NAMALWA (cell line): ENCODE results near the gene RHBDF1.
"Not testable (repeated sequence)": the region's sequence is repeated elsewhere in the genome, so short reads cannot be mapped to it uniquely, and the experiment has no call there.

ENCODE experiments used
- DNase-seq: peaks from one replicate; pipeline ENCODE4 v3.0.0-alpha.2; 2015; ENCODE audit warnings: low spot score

The RHBDF1 gene

DNA sequence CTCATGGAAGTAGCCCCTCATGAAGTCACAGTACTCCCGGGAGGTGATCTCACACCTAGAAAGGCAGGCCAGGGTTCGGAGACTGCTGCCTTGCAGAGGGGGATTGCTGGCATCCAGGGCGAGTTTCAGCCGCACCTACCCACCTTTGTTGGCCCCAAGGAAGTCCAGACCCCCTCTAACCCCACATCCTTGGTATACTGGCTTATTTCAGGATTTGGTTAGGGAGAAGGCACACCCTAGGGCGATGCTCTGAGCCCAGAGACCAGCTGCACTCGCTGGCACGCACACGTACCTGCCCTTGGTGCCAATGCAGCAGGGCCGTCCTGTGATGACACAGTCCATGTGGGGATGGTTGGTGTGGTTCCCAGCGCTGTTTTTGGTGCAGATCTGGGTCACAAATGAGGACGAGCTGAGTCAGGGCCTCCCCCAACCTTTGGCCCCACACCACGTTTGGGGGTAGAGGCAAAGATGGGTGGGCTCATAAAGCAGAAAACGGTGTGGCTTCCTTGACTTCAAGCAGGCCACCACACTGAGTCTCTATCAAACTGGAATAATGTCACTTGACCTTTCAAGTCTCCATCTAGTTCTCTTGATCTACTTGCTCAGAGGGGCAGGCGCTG lies 12.9 kb downstream of the RHBDF1 start:
- DNase-seq: no peak

DNA sequence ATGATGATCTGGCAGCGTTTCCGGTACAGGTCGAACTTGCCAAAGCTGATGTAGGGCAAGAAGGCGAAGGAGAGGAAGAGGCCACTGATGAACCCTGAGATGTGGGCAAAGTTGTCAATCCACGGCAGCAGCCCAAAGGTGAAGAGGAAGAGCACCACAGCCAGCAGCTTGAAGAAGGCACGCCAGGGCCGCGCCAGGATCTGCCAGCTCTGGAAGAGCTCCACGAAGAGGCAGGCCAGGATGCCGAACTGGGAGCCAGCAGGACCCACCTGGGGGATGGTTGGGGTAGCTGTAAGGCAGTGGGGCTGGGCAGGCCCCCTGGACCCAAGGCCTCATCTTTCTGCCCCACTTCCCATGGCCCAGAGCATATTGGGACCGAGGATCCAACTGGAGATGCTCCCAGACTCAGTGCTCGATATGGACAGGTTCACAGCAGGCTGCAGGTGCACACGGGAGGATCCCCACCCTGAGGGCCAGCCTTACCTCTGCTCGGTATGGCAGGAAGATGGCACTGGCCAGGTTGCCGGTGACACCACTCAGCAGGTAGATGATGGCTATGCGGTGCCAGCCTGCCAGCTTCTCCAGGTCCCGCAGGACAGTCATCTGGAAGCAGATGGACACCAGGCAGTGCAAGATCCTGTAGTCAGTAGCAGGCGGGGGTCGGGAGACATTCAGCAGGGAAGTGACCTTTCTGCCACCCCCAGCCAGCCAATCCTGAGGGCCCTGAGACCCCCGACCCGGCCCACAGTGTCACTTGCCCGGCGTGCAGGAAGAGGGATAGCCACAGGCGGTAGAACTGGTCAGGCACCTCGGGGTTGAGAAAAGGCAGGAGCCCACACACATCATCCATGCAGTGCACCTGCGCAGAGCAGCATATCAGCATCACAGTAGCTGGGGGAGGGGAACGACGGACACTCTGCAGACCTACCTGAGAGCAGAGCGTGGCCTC lies 13.7 kb downstream of the RHBDF1 start:
- no peak for DNase-seq

DNA sequence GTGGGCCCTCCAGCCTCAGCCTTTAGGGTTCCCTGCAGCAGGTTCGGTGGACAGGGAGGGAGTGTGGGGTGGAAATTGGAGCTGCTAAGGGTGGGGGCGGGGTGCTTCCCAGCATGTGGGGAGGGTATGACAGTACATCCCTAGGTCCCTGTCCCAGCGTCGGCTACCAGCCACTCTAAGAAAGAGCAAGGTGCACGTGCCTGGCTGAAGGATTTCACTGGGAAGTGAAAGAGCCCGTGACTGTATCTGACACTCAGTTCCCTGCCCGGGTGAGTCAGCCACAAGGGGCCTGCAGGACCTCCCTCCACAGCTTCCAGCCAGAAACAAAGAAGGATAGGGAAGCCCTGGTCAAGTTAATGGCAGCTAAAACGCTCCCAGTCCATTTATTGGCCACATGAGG lies 14.7 kb downstream of the RHBDF1 start:
- DNase-seq: no peak

DNA sequence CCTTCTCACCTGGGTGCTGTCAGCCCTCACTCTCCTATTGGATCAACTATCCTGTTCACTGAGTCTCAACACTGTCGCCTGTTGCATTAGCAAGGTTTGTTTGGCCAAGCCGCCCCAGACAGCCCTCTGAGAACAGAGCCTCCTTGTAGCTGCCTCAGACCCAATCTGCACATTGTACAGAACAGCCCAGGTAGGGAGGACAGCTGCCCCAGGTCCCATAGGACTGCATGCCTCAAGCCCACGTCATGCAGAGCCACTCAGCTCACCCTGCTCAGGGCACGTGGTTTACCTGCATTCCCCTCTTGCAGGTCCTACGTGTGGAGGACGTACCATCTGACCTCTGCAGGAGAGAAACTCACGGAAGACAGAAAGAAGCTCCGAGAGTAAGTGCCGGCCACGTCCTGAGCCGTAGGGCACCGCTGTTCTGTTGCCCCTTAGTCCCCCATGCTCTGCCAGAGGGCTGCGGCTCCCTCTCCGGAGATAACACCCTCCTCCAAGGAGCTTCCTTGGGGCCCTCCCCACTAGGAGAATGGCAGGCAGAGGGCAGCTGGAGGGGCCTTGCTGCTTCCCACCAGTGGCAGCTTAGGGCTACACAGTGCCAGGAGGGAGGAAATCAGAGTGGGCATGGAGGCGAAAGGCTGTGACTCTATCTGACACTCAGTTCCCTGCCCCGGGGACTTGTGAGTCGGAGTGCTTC lies 16.1 kb downstream of the RHBDF1 start:
- DNase-seq: no peak

DNA sequence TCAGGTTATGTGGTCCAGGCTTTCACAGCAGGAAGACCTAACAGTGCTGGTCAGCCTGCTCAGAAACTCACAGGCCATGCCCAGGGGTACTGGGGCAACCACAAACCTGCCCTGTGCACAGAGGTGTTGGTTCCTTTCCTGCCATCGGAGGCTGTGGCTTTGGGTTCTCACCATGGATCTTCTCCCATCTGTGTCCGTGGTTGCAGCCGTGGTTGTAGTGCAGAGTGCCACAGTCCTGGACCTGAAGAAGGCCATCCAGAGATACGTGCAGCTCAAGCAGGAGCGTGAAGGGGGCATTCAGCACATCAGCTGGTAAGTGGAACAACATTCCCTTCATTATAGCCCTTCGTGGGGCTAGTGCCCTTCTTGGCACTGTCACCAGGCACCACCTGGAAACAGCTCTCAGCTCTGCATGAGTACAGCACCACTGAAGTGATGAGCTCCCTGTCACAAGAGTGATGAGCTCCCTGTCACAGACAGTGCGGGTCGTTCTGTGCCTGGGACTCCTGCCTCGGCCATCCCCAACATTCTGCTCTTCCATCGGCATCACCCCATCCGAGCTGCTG lies 16.8 kb downstream of the RHBDF1 start:
- no peak for DNase-seq

DNA sequence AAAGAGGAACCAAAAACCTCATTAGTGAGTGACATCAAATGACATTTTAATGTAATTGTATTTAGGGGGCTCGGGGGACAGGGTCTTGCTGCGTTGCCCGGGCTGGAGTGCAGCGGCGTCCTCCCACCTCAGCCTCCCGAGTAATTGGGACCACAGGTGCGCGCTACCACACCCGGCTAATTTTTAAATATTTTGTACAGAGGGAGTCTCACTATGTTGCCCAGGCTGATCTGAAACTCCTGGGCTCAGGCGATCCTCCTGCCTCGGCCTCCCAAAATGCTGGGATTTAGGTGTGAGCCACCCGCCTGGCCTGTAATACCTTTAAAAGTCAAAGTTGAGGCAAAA lies 18.2 kb downstream of the RHBDF1 start:
- DNase-seq: no peak

DNA sequence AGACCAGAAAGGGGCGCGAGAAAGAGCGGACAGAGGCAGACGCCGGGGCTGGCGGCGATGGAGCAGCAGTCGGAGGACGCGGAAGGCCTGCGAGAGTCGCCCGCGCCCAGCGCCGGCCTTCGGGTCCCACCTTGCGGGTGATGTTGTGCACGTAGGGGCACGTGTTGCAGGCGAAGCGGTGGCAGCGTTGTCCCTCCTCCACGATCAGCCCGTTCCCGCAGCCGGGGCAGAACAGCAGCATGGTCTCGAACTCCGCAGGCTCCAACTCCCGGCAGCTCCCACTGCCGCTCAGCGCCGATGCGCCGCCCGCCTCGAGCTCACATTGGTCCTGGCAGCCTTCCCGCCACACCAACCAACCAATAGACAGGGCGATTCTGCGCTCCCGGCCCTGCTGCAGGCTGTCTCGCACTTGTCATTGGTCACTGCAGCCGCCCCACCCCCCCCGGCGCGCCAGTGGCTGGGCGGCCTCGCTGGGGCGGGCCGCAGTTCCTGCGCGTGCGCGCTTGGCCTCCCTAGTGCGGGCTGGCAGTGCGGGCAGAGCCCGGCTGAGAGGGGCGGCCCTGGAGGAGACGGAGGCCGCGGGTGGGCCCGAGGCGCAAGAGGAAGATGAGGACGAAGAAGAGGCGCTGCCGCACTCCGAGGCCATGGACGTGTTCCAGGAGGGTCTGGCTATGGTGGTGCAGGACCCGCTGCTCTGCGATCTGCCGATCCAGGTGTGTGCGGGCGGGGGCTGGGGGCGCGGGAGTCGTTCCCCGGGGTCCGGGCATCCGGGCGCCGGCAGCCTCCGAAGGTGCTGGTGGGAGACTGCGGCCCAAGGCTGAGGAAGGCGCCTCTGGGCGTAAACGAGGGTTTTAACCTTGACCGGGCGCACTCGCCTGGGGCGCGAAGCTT lies 18.8 kb downstream of the RHBDF1 start, which contains the start of the genes POLR3K and SNRNP25:
Gene POLR3K, minus strand, starts transcription at position 263 of the 891 bp plus-strand sequence. Its CDS starts 22 bp downstream, at position 241.
Gene SNRNP25, plus strand, starts transcription at position 483 of the 891 bp plus-strand sequence. Its CDS starts 189 bp downstream, at position 672.
- DNase-seq: peak; percentile 98

DNA sequence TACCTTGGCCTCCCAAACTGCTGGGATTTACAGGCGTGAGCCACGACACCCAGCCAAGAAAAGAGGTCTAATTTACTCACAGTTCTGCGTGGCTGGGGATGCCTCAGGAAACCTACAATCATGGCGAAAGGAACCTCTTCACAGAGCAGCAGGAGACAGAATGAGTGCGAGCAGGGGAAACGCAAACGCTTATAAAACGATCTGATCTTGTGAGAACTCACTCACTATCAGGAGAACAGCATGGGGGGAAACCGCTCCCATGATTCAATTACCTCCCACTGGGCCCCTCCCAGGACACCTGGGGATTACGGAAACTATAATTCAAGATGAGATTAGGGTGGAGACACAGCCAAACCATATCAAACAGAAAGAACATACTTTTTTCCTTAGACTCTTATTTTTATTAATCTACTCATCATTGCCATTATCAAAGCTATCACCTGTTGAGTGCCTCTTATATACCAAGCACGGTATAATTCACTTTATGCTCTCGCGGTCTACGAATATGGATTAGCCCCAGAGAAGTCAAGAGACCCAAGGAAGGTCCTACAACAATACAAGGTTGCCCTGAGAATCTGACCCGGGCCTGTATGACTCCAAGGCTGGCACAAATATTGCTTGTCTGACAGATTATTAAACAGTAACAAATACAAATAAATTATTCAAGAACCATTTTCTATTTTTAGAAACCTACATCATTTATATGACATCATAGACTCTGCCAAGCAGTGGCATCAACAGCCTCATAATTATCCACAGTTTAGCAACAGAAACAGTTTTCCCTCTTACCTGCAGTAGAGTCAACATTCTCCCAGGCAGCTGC lies 21.5 kb downstream of the RHBDF1 start:
- no peak for DNase-seq

DNA sequence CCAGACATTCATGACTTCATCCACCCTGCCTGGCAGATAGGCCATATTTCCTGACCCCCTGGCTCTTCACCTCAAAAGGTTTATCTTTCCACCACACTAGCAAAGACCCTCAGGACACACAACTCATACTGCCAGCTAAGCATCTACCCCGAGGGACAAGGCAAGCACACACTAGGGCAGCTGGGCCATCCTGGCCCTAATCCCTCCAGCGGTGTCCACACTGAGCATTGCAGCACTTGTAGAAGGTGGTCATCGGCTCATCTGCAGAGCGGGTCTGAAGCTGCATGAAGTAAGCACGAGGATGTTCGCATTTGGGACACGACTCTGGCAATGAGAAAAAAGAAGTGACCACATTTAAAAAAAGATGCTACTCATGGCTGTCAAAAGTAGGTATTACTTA lies 25.2 kb downstream of the RHBDF1 start:
- no peak for DNase-seq

DNA sequence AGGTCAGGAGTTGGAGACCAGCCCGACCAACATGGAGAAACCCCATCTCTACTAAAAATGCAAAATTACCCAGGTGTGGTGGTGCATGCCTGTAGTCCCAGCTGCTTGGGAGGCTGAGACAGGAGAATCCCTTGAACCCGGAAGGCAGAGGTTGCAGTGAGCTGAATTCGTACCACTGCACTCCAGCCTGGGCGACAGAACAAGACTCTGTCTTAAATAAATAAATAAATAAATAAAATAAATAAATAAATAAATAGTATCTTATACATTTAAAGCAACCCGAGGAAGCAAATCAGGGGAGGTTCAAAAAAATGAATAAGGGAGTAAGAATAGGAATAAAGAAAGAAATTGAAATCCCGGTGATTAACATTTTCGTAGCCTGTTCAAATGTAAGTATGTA lies 25.9 kb downstream of the RHBDF1 start:
- not testable (repeated sequence) for DNase-seq

DNA sequence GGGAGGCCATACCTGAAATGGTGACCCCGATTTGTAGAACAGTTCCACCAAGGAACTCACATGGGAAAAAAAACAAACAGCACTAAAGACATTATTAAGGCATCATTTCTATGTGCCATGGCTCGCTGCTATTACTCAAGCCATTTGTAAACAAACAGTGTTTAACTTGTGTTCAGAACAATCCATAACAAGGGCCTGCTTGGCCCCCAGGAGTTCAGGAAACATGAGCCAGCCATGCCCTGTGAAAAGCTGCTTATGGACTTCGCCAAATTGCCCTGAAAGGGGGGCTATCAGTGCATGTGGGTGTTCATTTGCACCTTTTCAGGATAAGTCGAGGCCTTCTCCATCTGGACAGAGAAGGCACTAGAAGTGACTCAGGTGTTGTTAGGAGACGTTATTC lies 27.0 kb downstream of the RHBDF1 start:
- no peak for DNase-seq

DNA sequence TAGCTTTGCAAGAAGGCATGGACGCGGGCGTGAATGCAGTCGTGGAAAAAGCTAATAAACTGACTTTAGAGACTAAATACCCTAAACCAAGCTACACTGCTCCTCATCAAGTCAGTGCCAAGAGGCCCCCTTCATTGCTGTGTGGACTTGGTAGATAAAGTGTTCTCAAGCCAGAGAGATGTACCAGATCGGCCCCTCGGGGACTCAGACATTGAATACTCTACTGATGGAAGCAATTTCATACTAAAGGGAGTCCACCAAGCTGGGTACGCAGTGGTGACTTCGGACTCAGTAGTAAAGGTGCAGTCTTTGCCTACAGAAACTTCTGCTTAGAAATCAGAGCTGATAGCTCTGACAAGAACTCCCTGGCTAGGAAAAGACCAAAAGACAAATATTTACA lies 27.8 kb downstream of the RHBDF1 start:
- no peak for DNase-seq

DNA sequence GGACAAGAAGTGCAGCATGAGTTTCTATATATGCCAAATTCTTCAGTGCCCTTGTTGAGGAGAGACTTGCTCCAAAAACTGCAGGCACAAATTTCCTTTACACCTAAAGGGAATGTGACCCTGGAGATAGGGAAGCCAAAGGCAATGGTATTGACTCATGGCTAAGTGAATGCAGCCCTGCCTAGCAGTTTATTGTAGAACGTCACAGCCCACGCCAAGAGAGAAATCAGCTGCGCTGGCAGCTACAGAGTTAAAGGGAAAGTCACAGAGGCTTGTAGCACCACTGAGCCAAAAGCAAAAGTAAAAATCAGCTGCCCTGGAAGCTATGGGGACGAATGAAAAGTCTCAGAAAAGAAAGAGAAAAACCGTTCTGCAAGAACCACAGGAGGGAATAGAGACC lies 29.1 kb downstream of the RHBDF1 start:
- DNase-seq: no peak

DNA sequence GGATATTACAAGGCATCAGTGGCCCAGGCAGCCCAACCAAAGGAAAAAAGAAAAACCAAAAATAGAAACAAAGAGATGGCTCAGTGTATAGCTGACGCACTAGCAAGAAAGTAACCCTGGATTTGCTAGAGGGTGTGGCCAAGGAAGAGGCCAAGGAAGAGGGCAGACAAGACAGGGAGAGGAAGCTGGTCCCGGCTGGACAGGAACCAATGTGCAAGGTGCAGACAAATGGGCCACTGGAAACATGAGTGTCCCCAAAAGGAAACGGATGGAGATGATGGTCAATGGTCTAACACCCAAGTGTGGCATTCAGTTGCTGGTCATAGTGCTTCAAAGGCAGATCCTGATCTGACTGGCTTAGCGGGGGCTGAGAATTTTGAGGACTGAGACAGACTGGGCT lies 29.7 kb downstream of the RHBDF1 start:
- DNase-seq: no peak

DNA sequence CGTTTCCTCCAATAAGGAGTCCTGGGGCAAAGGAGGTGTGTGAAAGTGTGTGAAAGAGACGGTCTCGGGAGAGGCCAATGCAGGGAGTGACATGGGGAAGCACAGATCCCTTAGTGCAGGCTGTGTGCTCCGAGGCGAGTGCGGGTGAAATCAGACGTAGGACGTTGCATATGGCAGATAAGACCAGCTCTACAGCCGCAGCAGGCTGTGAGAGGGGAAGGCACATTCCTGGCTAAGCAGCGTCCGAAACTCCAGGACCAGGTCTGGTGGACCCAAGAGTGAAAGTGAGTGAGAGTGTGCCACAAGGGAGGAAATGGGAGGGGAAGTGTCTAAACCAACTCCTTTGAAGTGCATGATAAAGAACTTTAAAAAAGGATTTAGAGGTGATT lies 30.4 kb downstream of the RHBDF1 start:
- DNase-seq: no peak

DNA sequence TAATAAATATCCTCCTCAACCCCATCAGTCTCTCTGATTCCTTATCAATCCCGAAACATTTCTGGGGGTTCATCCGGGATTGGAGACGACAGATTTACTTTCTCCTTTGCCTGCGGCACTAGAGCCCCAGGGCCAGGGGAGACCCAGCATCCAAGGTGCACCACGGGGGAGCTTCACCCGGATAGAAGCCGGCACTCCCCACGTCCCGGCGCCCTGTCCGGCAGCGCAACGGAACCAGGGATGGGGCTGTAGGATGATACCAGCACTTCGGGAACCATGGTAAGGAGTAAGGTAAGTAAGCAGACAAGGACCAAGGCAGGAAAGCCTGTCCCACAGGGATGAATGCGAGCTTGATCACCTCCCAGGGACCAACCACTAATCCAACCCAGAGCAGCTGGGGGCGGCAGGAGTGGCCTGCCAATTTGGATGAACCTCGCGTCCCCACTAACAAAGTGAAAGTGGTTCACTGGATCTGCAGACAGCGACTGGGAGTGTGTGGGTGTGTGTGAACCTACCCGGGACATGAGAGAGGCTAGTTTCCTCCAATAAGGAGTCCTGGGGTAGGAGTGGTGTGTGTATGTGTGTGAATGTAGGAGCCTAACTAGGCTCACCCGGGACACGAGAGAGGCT lies 30.9 kb downstream of the RHBDF1 start:
- no peak for DNase-seq

DNA sequence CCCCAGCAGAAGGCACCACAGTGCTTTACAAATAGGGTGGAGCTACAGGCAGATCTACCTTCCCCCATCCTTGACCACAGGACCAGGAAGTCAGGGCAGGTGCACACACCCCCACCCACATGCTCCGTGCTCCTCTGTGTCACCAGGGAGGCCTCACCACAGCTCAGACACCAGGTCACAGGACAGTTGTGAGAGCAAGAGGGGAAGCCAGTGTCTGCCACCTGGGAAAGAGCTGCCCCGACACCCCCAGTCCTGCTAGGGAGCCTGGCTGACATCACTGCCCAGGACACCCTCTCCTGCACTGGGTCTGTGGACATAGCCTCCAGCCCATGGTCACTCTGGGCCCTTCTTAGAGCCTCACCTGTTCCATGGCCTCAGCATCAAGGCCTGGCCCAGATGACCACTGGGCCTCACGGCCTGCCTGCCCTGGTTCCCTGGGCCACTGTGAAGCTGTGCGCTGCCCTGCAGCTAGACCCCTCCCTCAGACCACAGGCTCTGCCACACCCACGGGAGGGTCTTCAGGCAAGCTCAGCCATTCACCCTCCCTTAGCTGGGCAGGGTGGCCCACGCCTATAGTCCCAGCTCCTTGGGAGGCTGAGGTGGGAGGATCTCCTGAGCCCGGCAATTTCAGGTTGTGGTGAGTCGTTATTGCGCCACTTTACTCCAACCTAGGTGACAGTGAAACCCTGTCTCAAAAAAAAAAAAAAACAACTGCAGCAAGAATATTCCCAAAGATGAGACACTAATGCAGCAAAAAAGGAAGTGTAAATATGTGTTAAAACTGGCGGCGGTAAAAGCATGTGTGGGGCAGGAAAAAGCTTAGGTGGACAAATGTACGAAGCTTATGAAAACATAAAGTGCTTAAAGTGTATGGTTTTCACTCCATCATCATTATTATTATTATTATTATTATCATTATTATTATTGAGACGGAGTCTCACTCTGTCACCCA lies 33.2 kb downstream of the RHBDF1 start:
- peak; percentile 81 for DNase-seq

DNA sequence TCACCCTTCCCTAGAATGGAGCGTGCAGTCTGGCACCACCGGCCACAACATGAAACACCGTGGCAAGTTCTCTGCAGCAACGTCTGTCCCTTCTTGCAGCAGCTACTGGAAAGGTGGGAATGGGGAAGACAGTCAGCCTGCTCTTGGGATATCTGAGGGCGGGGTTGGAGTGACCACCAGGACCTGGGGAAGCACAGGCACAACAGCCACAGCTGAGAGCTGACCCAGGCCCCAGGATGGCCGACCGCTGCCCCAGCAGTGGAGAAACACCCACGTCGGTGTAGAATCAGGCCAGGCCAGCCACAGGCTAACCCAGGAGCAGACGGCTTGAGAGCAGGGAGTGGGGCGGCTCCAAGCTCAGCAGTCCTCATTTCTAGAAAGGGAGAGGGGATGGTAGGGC lies 34.2 kb downstream of the RHBDF1 start:
- not testable (repeated sequence) for DNase-seq

DNA sequence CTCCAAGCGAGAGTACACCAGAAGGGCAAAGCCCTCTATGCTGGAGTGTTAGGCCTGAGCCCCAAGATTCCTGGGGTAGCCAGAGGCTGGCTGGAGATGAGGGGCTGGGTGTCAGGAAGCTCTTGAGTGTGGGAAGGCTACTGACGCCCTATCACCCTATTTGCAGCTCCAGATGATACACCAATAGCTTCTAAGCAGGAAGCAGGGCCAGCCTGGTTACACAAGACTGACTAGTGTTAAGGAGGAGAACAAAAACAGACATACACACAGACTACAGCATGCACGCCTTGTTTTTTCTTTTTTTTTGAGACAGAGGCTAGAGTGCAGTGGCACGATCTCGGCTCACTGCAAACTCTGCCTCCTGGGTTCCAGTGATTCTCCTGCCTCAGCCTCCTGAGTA lies 34.9 kb downstream of the RHBDF1 start:
- peak; percentile 33 for DNase-seq
